ENCODE measurements around the gene DCAF4L1. TPM values are rescaled to one million over a fixed set of nuclear protein-coding genes. Genes with fewer than 3 reads are reported as not detected.

The DCAF4L1 gene
- polyA plus RNA-seq, 1 donor (not counting 4 experiments of a cell fraction or from before 2014, with no cell fraction given), result 0.75 TPM

DNA sequence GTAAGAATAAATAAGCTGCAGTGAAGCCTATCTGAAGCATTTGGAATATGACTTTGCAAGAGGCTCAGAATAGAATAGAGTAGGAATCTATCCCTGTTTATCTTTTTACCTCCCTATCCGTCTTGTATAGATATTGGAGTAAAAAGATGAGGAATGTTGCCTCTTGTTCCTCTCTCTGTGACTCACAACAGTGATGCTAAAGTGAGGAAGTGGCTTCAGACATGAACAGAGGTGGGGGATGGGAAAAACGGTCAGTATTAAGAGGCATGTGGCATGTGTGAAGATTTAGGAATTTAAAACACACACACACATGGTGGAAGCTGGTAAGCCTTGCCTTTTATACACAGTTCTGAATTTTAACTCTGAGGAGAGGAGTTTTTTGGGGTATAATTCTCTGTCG lies 3.8 kb upstream of the DCAF4L1 start:
- no peak overlapping the region for H3K9ac ChIP-seq (ENCODE audit: control insufficient read depth, extremely low read depth, insufficient read depth, low read length)
- no peak overlapping the region for H3K4me2 ChIP-seq (ENCODE audit: control insufficient read depth, extremely low read depth, insufficient read depth, low read depth, low read length)
- H3K9me3 ChIP-seq (ENCODE audit: control insufficient read depth, low read depth, low read length), result no peaks in the 10 kb centered on the region
- no peaks in the 10 kb centered on the region for H4K20me1 ChIP-seq (ENCODE audit: control insufficient read depth, extremely low read depth, insufficient read depth, low read length)
- H2AFZ ChIP-seq (ENCODE audit: control insufficient read depth, low read length), result no peak overlapping the region
- no peak overlapping the region for H3K4me3 ChIP-seq (ENCODE audit: control insufficient read depth in 2 of 3, extremely low read depth in 1 of 3, insufficient read depth in 2 of 3, low read depth in 1 of 3, low read length in 3 of 3)
- dilution Hi-C loops (cut with MboI; ENCODE audit: extremely low pct_ligation_motif_present, low sequenced_read_pairs), result no loop called here
- no peak for TF ChIP-seq EZH2 (IDR thresholded peaks at IDR 0.05; ENCODE audit: low read length)
- TF ChIP-seq, protein P1, sequence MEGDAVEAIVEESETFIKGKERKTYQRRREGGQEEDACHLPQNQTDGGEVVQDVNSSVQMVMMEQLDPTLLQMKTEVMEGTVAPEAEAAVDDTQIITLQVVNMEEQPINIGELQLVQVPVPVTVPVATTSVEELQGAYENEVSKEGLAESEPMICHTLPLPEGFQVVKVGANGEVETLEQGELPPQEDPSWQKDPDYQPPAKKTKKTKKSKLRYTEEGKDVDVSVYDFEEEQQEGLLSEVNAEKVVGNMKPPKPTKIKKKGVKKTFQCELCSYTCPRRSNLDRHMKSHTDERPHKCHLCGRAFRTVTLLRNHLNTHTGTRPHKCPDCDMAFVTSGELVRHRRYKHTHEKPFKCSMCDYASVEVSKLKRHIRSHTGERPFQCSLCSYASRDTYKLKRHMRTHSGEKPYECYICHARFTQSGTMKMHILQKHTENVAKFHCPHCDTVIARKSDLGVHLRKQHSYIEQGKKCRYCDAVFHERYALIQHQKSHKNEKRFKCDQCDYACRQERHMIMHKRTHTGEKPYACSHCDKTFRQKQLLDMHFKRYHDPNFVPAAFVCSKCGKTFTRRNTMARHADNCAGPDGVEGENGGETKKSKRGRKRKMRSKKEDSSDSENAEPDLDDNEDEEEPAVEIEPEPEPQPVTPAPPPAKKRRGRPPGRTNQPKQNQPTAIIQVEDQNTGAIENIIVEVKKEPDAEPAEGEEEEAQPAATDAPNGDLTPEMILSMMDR (optimal IDR thresholded peaks at IDR 0.05 in 1 of 3, IDR thresholded peaks at IDR 0.05 in 1 of 3, conservative IDR thresholded peaks at IDR 0.05 in 1 of 3; ENCODE audit: extremely low read depth in 1 of 3, insufficient read depth in 2 of 3, low read length in 3 of 3), result no peak
- no peak for FAIRE-seq
- H3K36me3 ChIP-seq (ENCODE audit: control insufficient read depth in 2 of 2, extremely low read depth in 1 of 2, insufficient read depth in 2 of 2, low read length in 2 of 2), result no peaks in the 10 kb centered on the region
- no peaks in the 10 kb centered on the region for H3K27me3 ChIP-seq (ENCODE audit: control insufficient read depth, extremely low read depth, insufficient read depth, low read length)
- no peak overlapping the region for H3K27ac ChIP-seq (ENCODE audit: control insufficient read depth, insufficient read depth, low read length)
- no peaks in the 10 kb centered on the region for H3K79me2 ChIP-seq (ENCODE audit: control insufficient read depth, insufficient read depth, low read length)
- peaks cover 2% of the 10 kb centered on the region for H3K4me1 ChIP-seq (ENCODE audit: control insufficient read depth, extremely low read depth, insufficient read depth, low read length)
- DNase-seq (ENCODE audit: low read depth, low spot score), result no peak
- no peaks in the 10 kb centered on the region for H3K9me1 ChIP-seq (ENCODE audit: control insufficient read depth, extremely low read depth, insufficient read depth, low read length)

DNA sequence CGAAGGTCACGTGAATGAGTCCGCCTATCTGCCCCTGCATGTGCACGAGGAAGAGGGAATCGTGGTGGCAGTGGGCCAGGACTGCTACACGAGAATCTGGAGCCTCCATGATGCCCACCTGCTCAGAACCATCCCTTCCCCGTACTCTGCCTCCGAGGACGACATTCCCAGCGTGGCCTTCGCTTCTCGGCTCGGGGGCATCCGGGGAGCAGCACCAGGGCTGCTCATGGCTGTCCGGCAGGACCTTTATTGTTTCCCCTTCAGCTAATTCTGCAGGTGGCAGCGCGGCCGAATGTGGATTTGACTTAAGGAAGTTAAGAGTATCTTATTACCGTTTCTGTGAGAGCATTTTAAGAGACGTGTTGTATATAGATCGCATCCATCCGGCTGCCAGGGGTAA lies 1.2 kb downstream of the DCAF4L1 start:
- Histone ChIP-seq H3K4me1 (ENCODE audit: control insufficient read depth, extremely low read depth, insufficient read depth, low read length) (peaks cover 2% of the 10 kb centered on the region), H3K9ac (ENCODE audit: control insufficient read depth, extremely low read depth, insufficient read depth, low read length) (no peak overlapping the region), H3K27ac (ENCODE audit: control insufficient read depth, insufficient read depth, low read length) (no peak overlapping the region), H2AFZ (ENCODE audit: control insufficient read depth, low read length) (no peak overlapping the region), H3K4me3 (ENCODE audit: control insufficient read depth in 2 of 3, extremely low read depth in 1 of 3, insufficient read depth in 2 of 3, low read depth in 1 of 3, low read length in 3 of 3) (no peak overlapping the region), H4K20me1 (ENCODE audit: control insufficient read depth, extremely low read depth, insufficient read depth, low read length) (no peaks in the 10 kb centered on the region), H3K27me3 (ENCODE audit: control insufficient read depth, extremely low read depth, insufficient read depth, low read length) (no peaks in the 10 kb centered on the region), H3K9me3 (ENCODE audit: control insufficient read depth, low read depth, low read length) (no peaks in the 10 kb centered on the region), H3K4me2 (ENCODE audit: control insufficient read depth, extremely low read depth, insufficient read depth, low read depth, low read length) (no peak overlapping the region), H3K36me3 (ENCODE audit: control insufficient read depth in 2 of 2, extremely low read depth in 1 of 2, insufficient read depth in 2 of 2, low read length in 2 of 2) (no peaks in the 10 kb centered on the region), H3K9me1 (ENCODE audit: control insufficient read depth, extremely low read depth, insufficient read depth, low read length) (no peaks in the 10 kb centered on the region), H3K79me2 (ENCODE audit: control insufficient read depth, insufficient read depth, low read length) (no peaks in the 10 kb centered on the region)
- FAIRE-seq, result no peak
- TF ChIP-seq, protein P1 (optimal IDR thresholded peaks at IDR 0.05 in 1 of 3, IDR thresholded peaks at IDR 0.05 in 1 of 3, conservative IDR thresholded peaks at IDR 0.05 in 1 of 3; ENCODE audit: extremely low read depth in 1 of 3, insufficient read depth in 2 of 3, low read length in 3 of 3), result no peak
- no peak for TF ChIP-seq EZH2 (IDR thresholded peaks at IDR 0.05; ENCODE audit: low read length)
- dilution Hi-C loops (cut with MboI; ENCODE audit: extremely low pct_ligation_motif_present, low sequenced_read_pairs), result no loop called here
- DNase-seq (ENCODE audit: low read depth, low spot score), result no peak
